T follicular helper cell (primary cell): ENCODE results near the gene AOC1.
A peak's percentile ranks its signal among the peaks of the same experiment; 100 is the strongest.
"Not testable (repeated sequence)": the region's sequence is repeated elsewhere in the genome, so short reads cannot be mapped to it uniquely, and the experiment has no call there.

Experiments used
- DNase-seq: peaks from one replicate; pipeline ENCODE4 v3.0.0-alpha.2; 2020; ENCODE audit warnings: low read depth

Gene AOC1

GRCh38 chr7:150897502-150898474 is 45.5 kb downstream of the AOC1 start:
- no peak for DNase-seq

GRCh38 chr7:150898475-150899011 is 46.2 kb downstream of the AOC1 start:
- peak; percentile 62 for DNase-seq

GRCh38 chr7:150900675-150901074 is 48.4 kb downstream of the AOC1 start:
- DNase-seq: no peak

GRCh38 chr7:150901160-150902035 is 49.1 kb downstream of the AOC1 start:
- no peak for DNase-seq

- DNase-seq: no peak
These were observed 50.0 kb downstream of the AOC1 start for GRCh38 chr7:150902078-150903033.

GRCh38 chr7:150903606-150904005 is 51.3 kb downstream of the AOC1 start:
- DNase-seq: no peak

GRCh38 chr7:150904011-150904909 is 51.9 kb downstream of the AOC1 start:
- DNase-seq: no peak

GRCh38 chr7:150908173-150908572 is 55.9 kb downstream of the AOC1 start:
- no peak for DNase-seq

- DNase-seq: peak; percentile 13
These were observed 57.1 kb downstream of the AOC1 start for GRCh38 chr7:150909200-150909995.

- not testable (repeated sequence) for DNase-seq
These were observed 58.1 kb downstream of the AOC1 start for GRCh38 chr7:150910305-150910995.

GRCh38 chr7:150910996-150911422 is 58.7 kb downstream of the AOC1 start:
- no peak for DNase-seq
